NK-92 (cell line): ENCODE measurements around the gene IFNAR1.

Source experiments
- DNase-seq: peaks from one replicate; lab custom pipeline; 2025; ENCODE audit not compliant: unreplicated experiment; lab: John Stamatoyannopoulos, UW

The IFNAR1 gene

GRCh38 chr21:33397717-33398116 is 72.9 kb downstream of the IFNAR1 start:
- no peak for DNase-seq

DNA sequence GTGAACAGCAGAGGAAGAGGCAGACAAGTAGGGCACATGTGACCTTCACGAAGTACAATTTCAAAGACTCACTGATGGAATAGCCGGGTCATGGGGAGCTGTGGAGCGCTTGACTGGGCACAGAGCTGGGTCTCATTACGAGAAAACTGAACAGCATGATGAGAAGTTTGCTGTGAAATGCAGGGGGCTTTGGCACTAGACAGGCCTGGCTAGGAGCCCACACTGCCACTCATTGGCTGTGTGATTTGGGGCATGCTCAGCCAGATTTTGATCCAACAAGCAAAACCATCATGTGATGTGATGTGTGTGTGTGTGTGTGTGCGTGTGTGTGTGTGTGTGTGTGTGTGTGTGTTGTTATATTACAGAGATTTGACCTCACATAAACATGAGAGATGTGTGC is 73.6 kb downstream of the IFNAR1 start:
- no peak for DNase-seq

GRCh38 chr21:33401630-33401992 is 76.8 kb downstream of the IFNAR1 start:
- no peak for DNase-seq

GRCh38 chr21:33402001-33402979 is 77.5 kb downstream of the IFNAR1 start:
- DNase-seq = no peak

- no peak for DNase-seq
These were observed 78.5 kb downstream of the IFNAR1 start, which contains the start of gene IFNGR2 for GRCh38 chr21:33403128-33403785. Gene IFNGR2, plus strand, starts transcription at chr21:33403413. Its CDS starts 131 bp downstream, at chr21:33403544.

DNA sequence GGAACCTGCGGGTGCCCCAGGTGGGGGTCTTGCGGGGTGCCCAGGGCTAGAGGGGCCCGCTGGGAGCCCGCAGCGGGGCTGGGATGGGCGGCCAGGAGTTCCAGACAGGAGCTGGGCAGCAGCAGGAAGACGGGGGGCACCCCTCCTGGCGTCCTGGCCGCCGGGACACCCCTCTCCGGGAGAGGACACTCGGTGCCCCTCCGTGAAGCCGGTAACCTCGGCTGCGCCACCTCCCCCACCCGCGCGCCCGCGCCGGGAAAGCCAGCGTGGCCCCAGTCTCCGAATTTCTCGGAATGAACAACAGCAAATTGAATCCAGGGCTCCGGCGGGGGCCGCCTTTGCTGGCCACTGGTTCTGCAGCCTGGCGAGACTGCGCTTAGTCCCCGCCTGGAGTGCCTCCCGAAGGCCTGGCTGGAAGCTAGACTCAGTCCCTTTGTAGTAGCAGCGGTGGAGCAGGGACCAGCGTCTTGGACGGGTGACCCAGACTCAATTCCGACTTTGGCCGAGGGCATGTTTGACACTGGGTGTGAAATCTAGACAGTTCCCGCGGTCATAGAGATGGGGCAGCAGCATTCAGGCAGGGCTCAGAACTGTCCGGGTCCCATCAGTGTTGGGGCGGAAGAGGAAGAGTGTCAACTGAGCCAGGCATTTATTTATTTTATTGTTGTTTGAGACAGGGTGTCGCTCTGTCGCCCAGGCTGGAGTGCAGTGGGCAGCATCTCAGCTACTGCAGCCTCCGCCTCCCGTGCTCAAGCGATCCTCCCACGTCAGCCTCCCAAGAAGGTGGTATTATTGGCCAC is 79.2 kb downstream of the IFNAR1 start:
- DNase-seq = no peak

- DNase-seq = no peak
These were observed 81.7 kb downstream of the IFNAR1 start for GRCh38 chr21:33406493-33406892.
